Measurements from ENCODE around the gene CIDEA.

Gene CIDEA

DNA sequence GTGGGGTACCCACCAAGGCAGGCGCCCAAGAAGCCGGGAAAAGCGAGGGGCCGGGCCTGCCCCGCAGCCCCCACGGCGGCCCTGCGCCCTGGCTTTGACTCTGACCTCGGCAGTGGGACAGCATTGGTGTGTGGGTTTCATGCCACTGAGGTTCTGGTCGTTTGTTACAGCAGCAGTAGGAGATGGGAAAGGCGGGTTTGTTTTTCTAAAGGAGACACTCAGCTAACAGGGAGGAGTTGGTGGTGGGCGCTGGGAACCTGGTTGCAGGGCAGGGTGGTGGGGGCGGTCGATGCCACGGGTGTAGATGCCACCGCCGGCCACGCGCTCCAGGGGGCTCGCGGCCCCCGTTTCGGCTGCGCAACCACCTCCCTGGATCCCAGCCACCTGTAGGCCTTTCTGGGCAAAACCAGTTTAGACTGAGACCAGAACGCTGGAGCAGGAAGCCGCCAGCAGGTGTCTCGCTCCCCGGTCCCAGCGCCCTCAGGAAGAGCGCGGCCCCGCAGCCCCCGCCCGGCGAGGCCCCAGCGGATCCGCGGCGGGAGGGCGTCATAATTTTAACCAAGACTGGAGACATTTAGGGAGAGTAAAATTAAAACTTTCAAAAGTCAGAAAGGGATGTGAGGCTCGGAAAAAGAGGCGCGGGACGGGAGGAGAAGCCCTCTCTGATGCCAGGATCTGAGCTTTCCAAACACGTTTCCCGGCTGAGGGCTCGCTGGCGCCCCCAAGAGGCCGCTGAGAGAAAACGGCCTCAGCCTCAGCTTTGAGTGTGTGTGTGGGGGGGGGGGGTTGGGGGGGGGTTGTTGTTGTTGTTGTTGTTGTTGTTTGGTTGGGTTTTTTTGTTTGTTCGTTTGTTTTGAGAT is 17.4 kb downstream of the CIDEA start:
- DNase-seq (ENCODE audit: low read depth in 2 of 2), result peak; percentile 29 to 38

DNA sequence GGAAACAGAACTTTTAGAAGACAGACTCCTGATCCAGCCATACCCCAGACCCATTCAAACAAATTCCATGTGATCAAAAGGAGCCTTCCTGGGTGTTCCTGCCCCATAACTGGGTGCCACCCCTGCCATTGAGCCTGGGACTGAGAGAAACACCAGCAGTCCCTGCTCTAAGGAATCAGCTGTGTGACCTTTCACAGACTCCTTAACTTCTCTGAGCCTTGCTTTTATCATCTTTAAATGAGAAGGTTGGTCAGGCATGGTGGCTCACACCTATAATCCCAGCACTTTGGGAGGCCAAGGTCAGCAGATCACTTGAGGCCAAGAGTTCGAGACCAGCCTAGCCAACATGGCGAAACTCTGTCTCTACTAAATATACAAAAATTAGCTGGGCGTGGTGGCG is 20.6 kb downstream of the CIDEA start:
- DNase-seq (ENCODE audit: low read depth in 2 of 2), result no peak

DNA sequence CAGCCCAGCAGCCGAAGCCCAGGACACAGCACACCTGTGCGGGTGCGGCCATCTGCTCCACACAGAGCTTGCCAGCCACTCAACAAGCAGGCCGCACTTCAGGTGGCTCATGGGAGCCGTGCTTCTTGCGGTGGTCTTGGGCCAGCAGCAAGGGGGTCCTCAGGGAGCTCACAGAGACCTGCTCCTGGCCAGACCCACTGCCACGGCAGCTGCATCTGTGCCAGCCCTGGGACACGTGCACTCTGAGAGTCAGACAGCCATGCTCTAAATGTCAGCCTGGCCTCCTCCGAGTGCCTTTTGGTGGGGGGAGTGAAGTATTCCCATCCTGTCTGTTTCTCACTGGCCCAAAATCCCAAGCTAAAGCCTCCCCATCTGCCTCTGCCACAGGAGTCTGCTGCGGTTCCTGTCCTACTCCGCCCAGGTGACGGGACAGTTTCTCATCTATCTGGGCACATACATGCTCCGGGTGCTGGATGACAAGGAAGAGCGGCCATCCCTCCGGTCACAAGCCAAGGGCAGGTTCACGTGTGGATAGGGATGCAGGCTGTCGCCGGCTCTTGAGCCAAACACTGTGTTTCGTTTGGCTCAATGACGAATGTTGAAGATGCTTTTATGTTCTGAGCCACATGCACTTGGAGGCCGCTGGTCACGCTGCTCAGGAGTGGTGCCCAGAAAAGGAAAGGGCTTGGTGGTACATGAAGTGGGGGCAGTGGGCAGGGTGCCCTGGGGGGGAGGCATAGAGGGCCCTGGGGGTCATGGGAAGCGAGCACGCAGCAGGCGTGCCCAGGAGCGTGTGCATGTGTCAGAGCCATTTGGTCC is 22.8 kb downstream of the CIDEA start:
- DNase-seq (ENCODE audit: low read depth in 2 of 2), result no peak

DNA sequence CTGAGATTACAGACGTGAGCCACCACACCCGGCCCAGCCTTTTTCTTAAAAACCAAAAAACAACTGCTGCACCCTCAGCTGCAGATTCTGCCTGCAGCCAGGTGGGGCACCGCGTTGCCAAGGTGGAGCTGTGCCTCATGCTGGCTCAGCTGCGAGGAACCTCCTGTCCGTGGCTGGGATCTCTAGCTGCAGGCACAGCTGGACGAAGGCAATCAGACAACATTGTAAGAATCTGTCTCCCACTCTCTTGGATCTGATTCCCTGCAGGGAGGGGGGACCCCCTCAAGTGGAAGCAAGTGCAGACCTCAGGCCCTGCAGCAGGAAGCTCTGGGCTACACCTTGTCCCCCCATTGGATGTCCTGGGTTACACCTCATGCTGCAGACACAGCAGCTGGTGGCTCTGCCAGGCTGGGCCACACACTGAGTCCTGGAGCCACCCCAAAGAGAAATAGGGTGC is 24.1 kb downstream of the CIDEA start:
- no peak for DNase-seq (ENCODE audit: low read depth in 2 of 2)

DNA sequence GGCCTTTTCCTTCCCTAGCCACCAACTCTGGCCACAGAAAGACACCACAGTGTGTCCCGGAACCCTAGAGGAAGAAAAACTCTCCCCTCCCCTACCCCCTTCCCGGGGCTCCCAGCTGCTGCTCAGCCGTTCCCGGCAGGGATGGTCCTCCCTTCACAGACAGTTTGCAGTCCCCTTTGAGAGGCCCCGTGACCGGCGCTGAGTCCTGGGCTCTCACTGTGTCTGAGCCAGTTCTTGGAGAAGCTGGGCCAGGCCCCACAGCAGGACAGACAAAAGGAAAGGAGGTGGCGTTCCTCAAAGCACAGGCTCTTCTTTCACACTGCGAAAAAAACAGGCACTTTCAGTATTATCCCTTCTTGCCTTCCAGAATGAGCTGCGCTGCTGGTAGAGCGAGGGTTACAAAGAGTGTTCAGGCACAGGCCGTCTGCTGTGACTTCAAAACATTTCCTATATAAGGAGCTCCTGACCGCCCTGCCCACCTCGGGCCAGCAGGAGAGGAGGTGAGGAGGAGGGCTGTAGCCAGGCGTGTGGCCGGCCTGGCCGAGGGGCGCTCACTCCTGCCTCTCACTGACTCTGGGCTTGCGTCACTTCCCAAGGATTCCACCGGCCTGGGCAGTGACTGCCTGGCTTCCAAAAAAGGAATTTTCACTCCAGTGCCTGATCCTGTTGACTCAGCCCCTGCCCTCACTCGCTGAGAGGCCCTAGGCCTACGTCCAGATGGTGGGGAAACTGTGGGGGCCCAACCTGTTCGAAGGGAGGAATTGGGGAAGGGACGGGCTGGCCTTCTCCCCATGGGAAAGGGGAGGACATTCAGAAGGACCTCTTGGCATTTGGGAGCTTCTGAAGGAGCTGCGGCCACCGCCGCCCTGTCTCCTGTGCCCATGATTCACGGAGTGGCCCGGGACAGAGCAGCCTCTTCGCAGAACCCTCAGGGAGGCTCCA is 24.9 kb downstream of the CIDEA start:
- DNase-seq (ENCODE audit: low read depth in 2 of 2), result no peak

DNA sequence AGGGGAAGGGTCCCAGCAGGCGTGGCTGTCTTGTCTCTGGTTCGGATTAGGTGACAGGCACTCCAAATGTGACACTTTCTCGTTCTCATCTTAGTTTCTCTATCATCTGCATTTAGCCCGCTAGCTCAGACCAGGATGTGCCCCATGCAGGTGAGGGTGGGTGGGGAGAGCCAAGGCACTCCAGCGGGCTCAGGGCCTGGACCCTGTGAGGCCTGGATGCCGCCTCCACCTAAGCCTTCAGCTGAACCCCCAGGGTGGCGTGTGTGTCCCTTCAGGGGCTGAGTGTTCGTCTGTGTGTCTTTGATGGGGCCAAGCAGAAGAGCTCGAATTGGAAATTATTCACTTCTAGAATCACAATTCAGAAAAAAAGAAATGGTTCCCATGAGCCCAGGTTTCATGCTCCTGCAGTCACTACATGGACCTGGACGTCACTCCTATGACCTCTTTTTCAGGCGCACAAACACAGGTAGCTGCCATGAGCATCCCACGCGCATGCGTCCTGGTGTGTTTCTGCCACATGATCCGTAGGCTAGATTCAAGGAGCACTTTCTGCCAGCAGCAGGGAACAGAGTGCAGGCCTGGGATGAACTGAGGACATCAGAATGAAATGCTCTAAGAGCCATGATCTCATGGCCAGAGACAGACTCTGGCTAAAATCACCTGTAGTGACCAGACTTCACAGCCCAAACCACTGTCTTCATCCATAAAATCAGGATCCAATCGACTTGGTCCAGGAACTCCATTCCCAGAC is 25.8 kb downstream of the CIDEA start:
- no peak for DNase-seq (ENCODE audit: low read depth in 2 of 2)

DNA sequence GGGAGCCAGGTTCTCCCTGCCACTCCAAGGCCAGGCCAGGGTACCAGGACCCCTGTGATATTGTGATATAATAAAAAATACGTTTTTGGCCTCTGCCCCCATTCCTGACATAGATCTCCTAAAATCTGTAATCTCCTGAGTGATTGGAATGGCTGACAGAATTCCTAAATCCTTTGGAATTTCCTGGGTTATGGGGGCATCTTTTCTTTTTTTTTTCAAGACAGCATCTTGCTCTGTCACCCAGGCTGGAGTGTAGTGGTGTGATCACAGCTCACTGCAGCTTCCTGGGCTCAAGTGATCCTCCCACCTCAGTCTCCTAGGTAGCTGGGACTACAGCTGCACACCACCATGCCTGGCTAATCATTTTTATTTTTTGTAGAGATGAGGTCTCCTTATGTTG is 27.7 kb downstream of the CIDEA start:
- DNase-seq (ENCODE audit: low read depth in 2 of 2), result no peak

DNA sequence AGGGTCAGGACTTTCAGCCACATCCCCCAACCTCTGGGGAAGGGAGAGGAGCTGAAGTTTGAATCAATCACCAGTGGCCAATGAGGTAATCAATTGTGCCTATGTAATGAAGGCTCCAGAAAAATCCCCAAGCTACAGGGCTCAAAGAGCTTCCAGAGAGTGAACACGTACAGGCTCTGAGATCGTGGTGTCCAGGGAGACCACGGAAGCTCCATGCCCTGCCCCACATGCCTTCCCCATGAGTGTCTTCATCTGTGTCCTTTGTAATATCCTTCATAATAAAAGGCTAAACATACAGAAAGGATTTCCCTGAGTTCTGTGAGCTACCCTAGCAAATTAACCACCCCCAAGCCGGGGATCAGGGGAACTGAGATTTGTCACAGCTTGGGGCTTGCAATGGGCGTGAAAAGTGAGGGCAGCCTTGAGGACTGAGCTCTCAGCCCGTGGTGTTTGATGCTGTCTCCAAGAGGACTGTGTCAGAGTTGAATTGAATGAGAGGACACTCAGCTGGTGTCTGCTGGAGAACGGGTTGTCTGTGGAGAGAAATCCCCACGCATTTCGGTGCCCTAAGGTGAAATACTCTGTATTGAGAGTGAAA is 28.4 kb downstream of the CIDEA start:
- DNase-seq (ENCODE audit: low read depth in 2 of 2), result no peak

DNA sequence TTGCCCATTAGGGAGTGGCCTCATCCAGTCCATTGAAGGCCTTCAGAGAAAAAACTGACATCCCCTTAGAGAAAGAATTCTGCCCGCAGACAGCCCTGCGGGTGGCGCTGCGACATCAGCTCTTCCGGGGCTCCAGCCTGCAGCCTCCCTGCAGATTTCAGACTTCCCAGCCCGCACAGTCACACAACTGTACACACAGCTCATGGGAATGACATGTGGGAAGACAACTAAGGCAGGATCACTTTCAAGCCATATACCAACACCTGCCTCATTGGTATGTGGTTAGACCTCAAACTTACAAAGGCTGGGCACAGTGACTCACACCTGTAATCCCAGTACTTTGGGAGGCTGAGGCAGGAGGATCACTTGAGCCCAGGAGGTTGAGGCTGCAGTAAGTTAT is 29.1 kb downstream of the CIDEA start:
- DNase-seq (ENCODE audit: low read depth in 2 of 2), result no peak

DNA sequence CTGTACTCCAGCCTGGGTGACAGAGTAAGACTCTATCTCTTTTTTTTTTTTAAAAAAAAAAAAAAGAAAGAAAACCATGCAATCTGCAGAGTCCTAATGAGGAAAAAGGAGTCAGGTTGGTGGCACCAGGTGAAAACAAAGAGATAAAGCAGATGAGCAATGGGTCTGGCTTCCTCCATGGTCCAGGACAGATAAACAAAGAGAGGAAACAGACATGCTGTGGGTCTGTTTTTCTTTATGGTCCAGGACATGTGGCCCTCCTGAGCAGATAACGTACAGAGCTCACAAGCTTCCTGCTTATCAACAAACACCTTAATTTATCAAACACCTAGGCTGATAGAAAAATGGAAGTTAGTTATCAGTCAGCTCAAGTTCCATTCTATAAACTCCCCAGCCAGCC is 29.5 kb downstream of the CIDEA start:
- DNase-seq (ENCODE audit: low read depth in 2 of 2), result no peak

DNA sequence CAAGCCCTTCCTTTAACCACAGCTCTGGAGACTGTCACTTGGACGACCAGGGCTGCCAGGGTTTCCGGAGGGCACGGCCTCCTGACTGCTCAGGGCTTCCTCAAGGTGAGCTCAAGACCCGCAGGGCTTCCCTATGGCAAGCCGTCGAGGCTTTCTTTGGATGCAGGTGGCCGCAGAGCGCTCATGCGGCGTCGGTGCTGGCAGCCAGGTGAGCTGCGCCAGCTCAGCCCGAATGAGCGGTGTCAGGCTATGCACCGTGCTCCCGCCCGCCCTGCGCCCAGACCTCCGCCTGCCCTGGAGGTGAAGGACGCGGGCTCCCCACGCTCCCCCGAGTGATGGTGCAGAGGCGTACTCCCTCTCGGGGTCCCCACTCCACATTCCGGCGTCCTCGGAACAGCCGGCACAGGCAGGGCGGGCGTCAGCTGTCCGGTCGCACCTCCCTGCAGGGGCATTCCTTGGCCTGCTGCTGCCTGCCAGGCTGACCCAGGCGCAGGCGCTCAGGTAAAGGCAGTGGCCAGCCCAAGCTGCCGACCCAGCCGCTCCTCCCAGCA is 33.0 kb downstream of the CIDEA start:
- DNase-seq (ENCODE audit: low read depth in 2 of 2), result no peak

DNA sequence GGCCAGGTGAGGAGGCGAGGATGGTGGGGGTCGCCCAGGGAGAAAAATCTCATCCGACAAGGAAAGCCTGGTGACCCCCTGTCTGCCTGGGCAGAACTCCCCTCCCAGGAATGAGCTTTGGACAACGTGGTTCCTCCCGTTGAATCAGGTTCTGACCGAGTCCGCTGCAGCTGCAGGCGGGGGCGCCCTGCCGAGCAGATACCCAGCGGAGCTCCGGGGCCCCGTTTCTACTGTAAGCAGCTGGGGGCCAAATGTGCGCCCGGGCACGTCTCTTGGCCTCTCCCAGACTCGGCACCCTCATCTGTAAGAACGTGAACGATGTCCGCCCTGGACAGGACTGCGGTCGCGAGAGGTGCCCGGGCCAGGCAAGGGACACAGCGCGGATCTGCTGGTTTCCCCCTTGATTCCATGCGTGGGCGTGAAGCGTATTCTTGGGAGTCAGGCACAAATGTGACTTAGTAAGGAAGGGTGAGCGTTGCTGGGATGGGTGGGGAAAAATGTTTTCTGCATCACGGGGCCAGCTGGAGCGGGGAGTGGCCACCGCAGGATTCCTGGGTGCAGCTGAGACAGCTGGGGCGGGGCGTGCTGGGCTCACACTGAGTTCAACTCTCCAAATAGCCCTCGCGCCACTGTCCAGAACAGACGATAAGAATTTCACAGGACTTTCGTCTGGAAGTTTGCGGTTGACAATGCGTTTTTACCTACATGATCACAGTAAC is 33.7 kb downstream of the CIDEA start:
- no peak for DNase-seq (ENCODE audit: low read depth in 2 of 2)

DNA sequence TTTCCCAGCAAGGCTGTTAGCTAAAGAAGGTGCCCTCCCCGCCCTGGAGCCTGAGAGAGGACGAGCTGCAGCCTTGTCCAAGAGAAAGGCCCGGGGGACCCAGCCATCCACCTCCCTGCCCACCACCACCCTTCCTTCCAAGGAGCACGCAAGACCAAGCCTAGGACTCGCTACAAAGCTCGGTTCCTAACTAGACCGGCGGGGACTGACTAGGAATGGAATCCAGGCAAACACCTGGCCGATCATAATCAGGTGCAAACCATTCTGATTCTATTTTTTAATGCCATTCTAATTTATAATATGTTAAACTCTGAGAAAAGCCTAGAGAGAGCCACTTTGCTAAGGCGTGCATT is 34.2 kb downstream of the CIDEA start:
- DNase-seq (ENCODE audit: low read depth in 2 of 2), result no peak

DNA sequence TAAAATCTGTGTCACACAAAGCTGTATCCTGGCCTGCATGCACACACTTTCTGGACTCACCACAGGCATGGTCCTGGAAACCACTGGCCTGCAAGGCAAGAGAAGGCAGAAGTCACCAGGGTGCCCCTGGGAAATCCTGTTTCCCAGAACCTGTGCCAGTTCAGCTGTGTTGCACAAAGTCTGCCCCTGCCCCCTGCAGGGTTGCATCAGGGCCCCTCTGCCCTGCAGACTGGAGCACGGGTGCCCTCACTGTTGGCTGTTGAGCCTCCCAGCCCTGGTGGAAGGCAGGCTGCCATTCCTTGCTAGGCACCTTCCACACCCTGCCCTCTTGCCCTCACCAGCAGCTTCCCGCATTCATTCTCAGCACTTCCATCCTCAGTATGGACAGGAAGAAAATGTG is 35.9 kb downstream of the CIDEA start:
- DNase-seq (ENCODE audit: low read depth in 2 of 2), result no peak

DNA sequence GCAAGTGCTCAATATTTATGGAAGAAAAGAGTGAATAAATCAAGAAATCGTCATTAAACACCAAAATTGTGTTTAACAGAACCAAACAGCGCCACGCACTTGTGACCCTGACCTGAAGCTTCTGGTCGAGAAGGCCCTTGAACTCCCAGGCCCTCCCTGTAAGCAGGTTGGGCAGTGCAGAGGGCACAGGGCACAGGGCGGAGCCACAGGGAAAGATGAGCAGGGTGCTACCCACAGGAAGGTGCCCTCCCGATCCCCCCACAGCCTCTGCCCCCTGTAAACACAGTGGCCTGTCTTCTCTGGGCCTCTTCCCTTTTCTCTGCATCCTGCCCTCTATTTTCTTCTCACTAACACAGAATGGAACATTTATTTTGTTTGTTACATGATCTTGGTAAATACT is 37.0 kb downstream of the CIDEA start:
- DNase-seq (ENCODE audit: low read depth in 2 of 2), result no peak

DNA sequence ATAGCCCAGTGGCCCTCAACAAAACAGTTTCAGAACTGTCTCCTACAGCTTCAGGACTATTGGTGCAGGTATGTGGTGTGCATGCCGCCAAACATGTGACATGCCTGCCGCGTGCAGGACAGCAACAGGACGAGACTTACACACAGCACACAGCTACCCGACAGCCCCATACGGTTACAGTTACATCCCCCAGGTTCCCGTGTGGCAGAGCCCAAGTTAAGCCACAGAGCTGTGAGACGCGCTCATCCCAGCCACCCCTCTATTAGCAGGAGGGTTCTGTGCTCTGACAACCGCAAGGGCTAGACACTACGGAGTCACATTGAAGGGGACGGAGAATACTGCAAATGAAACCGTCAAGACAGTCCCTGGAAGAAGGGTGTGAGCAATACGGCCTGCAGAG is 37.5 kb downstream of the CIDEA start:
- DNase-seq (ENCODE audit: low read depth in 2 of 2), result no peak

DNA sequence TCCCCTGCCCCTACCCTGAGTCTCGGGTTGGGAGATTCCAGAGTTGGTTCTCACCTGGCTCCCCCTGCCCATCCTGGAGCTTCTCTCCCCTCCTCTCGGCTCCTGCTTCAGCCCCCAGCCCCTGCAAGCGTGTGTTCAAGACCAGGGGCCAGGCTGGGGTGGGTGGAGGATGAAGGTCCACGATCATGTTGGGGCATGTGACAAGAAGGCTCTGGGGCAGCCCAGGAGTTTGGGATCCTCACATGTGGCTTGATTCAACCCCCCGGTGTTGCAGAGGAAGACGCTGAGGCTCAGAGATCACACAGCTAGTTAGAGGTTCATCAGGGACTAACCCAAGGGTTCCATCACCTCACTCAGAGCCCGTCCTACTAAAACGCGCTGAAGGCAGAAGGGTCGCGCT is 39.7 kb downstream of the CIDEA start:
- DNase-seq (ENCODE audit: low read depth in 2 of 2), result no peak

DNA sequence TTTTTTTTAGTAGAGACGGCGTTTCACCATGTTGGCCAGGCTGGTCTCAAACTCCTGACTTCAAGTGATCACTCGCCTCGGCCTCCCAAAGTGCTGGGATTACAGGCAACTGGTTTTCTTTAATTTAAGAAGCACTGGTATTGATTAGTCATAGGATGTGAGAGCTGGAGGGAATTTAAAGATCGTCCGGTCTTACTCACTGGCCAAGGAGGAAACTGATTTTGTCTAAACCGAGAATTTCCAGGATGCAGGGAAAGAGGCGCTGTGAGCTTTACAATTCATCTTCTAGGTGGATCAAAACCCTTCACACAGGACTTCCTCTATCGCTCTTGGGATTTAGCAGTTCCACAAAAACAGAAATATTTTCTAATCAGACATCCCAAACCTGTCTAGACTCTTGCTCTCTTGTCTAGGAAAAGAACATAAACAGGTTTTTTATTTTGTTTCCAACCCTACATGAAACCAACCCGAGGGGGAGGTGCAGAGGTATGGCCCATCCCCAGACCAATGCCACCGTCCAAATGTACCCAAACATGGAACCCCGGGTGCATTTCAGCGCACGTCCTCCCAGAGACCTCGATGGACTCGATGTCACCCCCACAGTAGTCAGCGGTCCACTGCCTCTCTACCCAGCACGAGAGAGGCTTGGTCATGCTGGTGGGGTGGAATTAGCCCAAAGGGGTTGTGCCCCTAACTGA is 41.4 kb downstream of the CIDEA start:
- no peak for DNase-seq (ENCODE audit: low read depth in 2 of 2)

DNA sequence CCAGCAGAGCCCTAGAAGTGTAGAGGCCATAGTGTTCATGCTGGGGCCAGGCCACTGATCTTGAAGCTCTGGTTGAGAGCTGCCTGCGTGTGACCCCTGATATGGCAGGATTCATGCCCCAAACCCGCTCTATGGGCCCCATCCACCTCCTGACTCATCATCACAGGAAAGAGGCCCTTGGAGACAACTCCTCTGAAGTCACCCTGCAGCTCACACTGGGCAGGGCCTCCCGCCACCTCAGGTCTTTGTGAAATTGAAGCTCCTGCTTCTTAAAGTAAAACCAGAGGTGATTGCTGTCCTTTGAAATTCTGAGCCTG is 41.9 kb downstream of the CIDEA start:
- no peak for DNase-seq (ENCODE audit: low read depth in 2 of 2)

Data from stimulated activated CD8-positive, alpha-beta memory T cell treated with anti-CD3 and anti-CD28 coated beads, Interleukin-2, amount 100 ng/mL, for 48 hours (primary cell).